ENCODE data around the gene OGFOD1. TPM values are rescaled to one million over a fixed set of nuclear protein-coding genes. Genes with fewer than 3 reads are reported as not detected.

Gene OGFOD1
- 31.8 and 37.2 TPM in 2 replicates for total RNA-seq

DNA sequence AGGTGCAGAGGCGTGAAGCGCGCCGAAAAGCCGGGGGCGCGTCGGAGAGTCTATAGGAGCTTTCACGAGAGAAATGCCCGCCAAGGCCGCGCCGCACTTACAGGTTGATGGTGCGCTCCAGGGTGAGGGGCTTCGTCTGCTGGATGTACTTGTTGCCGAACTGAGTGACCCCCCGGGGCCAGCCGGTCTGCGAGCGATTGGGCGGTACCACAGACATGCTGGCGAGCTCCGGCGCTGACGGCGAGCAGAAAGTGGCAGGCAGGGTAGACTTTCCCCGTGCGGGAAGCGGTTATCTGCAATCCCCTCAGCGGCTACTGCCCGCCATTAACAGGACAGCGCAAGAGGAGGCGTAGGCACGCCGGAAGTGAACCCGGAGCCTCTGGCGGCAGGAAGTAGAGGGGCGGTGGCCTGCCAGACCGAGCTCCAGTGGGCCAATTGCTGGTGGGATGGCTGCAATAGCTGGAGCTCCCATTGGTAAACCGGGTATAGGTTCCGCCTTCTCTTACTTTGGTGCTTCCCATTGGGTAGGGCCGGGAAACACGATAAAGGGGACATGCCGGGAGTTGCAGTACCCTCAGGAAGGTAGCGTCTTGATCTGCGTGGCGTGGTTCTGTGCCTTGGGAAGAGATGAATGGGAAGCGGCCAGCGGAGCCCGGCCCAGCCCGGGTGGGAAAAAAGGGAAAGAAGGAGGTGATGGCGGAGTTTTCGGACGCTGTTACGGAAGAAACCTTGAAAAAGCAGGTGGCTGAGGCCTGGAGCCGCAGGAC lies at the start of gene OGFOD1, which contains the start of gene NUDT21:
TSS of gene OGFOD1 (plus strand) at position 569 of the 767 bp plus-strand sequence. CDS start at position 628, 59 bp downstream.
TSS of gene NUDT21 (minus strand) at position 347 of the 767 bp plus-strand sequence. CDS start at position 217, 130 bp downstream.

DNA sequence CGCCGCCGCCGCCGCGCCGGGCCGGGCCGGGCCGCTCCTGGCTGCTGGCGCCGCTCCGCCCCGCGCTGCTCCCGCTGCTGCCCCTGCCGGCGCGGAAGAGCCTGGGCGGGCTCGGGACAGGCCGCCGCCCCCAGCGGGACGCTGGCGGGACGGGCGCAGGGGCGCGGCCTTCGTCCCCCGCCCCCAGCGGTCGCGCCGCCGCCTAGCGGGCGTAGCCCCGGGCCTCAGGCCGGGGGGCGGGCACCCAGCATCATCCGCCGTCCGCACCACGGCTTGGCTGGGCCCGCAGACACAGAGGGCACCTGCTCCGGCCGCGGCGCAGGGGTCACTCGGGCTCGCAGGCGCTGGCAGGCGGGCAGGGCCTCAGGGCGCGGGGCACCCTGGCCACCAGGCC lies 25.9 kb upstream of the OGFOD1 start, which contains the start of gene AMFR:
TSS of gene AMFR (minus strand) at position 107 of the 394 bp plus-strand sequence. CDS start 218 bp downstream, outside the sequence.

GRCh38 chr16:56519459-56520250 lies 68.3 kb downstream of the OGFOD1 start, which contains the start of gene BBS2:
BBS2 (minus strand) TSS chr16:56520024; CDS start chr16:56519862, 162 bp downstream.

Other genes starting within 250 kb of the OGFOD1 start
- 98.6 and 104 TPM in 2 replicates for gene AMFR, start 26.0 kb upstream of the OGFOD1 start, total RNA-seq
- 52.3 and 58.8 TPM in 2 replicates for gene NUDT21, start 222 bp upstream of the OGFOD1 start, total RNA-seq
- 29.9 and 31.2 TPM in 2 replicates for gene BBS2, start 68.5 kb downstream of the OGFOD1 start, total RNA-seq
- not detected in 2 replicates for gene MT4, start 113.5 kb downstream of the OGFOD1 start, total RNA-seq
- gene MT3, start 138.0 kb downstream of the OGFOD1 start, total RNA-seq: not detected in 2 replicates
- 613 and 722 TPM in 2 replicates for gene MT2A, start 157.0 kb downstream of the OGFOD1 start, total RNA-seq
- gene MT1E, start 174.2 kb downstream of the OGFOD1 start, total RNA-seq: 213 TPM in 2 replicates
- 2.8 and 3.0 TPM in 2 replicates for gene MT1M, start 181.1 kb downstream of the OGFOD1 start, total RNA-seq
- gene MT1A, start 187.1 kb downstream of the OGFOD1 start, total RNA-seq: 23.9 and 27.7 TPM in 2 replicates
- not detected in 2 replicates for gene MT1B, start 200.3 kb downstream of the OGFOD1 start, total RNA-seq
- gene MT1F, start 206.4 kb downstream of the OGFOD1 start, total RNA-seq: 0.15 TPM in 1 of 2 replicates, not detected in the other
- 1.6 TPM in 1 of 2 replicates, not detected in the other for gene MT1G, start 216.5 kb downstream of the OGFOD1 start, total RNA-seq
- gene MT1H, start 218.3 kb downstream of the OGFOD1 start, total RNA-seq: not detected in 2 replicates
- 30.9 and 62.4 TPM in 2 replicates for gene MT1X, start 230.9 kb downstream of the OGFOD1 start, total RNA-seq

Measured in bronchus fibroblast of lung (primary cell).